ENCODE measurements around the gene S100P. TPM values are rescaled to one million over a fixed set of nuclear protein-coding genes. Genes with fewer than 3 reads are reported as not detected.

Gene S100P
- total RNA-seq, 1 donor from 2014 or later = not detected

DNA sequence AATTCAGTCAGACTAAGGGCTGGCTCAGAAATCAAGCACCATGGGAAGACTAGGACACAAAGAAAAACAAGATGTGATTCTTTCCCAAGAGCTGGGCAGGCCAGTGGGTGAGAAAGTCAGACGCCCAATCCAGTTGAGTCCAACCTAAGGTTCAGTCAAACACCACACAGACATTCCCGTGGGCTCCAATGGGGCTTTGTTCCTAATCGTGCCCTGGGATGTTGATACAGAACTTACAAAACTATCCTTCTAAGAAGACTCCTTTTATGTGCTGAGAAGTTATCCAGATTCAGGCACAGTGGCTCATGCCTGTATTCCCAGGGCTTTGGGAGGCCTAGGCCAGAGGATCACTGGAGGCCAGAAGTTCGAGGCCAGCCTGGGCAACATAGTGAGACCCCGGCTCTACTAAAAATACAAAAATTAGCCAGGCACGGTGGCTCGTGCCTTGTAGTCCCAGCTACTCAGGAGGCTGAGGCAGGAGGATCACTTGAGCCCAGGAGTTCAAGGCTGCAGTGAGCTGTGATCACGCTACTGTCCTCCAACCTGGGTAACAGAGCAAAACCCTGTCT, 26.0 kb downstream of the S100P start:
- TF ChIP-seq, protein P1, sequence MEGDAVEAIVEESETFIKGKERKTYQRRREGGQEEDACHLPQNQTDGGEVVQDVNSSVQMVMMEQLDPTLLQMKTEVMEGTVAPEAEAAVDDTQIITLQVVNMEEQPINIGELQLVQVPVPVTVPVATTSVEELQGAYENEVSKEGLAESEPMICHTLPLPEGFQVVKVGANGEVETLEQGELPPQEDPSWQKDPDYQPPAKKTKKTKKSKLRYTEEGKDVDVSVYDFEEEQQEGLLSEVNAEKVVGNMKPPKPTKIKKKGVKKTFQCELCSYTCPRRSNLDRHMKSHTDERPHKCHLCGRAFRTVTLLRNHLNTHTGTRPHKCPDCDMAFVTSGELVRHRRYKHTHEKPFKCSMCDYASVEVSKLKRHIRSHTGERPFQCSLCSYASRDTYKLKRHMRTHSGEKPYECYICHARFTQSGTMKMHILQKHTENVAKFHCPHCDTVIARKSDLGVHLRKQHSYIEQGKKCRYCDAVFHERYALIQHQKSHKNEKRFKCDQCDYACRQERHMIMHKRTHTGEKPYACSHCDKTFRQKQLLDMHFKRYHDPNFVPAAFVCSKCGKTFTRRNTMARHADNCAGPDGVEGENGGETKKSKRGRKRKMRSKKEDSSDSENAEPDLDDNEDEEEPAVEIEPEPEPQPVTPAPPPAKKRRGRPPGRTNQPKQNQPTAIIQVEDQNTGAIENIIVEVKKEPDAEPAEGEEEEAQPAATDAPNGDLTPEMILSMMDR (IDR thresholded peaks at IDR 0.05) = no peak
- intact Hi-C loops (cut with DNase I) = loop anchor here (1.0 to 5.0 kb wide), 4 partner anchors 51 to 348 kb away; partner anchors contain the start of genes GRPEL1 and TADA2B
- Histone ChIP-seq H3K36me3 (no peaks in the 10 kb centered on the region), H3K27me3 (no peaks in the 10 kb centered on the region), H3K4me3 (no peak overlapping the region), H3K9me3 (no peaks in the 10 kb centered on the region), H3K27ac (no peak overlapping the region), H3K4me1 (peaks cover 4 to 14% of the 10 kb centered on the region in 2 donors)
- no peak for DNase-seq (ENCODE audit: low spot score in 2 of 2)

DNA sequence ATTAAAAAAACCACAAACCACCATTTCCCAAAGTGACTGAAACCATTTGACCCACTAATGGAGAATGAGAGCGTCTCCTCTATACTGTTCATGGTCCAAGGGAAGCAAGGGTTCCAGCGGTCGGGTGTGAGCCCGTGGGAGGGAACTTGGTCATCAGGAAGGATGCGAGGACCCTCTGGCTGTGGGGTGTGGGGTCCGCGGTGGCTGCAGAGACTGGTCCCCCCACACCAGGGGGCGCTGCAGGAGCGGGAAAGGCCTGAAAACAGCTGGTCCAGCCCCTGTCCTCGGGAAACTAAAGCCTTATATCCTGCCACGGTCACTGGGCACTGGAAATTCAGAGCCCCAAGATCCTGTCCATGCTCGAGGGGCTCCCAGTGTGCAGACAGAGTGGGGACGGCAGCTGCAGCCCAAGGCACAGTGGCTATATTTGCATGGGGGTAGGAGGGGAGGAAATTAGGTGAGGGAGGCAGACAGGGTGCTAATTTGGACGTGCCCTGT, 26.6 kb downstream of the S100P start:
- TF ChIP-seq, protein P1 (IDR thresholded peaks at IDR 0.05) = peak; percentile 93 to 95 (median 95)
- intact Hi-C loops (cut with DNase I) = loop anchor here (1.0 to 2.0 kb wide), 2 partner anchors 51 to 154 kb away; no protein-coding TSS in a partner anchor
- no peaks in the 10 kb centered on the region for H3K9me3 ChIP-seq
- H3K4me3 ChIP-seq = peak overlapping the region in 1 of 2 donors; percentile 14
- H3K27ac ChIP-seq = no peak overlapping the region
- no peaks in the 10 kb centered on the region for H3K36me3 ChIP-seq
- peaks cover 4 to 14% of the 10 kb centered on the region in 2 donors for H3K4me1 ChIP-seq
- peak in 1 of 2 donors; percentile 89 for DNase-seq (ENCODE audit: low spot score in 2 of 2)
- H3K27me3 ChIP-seq = no peaks in the 10 kb centered on the region

DNA sequence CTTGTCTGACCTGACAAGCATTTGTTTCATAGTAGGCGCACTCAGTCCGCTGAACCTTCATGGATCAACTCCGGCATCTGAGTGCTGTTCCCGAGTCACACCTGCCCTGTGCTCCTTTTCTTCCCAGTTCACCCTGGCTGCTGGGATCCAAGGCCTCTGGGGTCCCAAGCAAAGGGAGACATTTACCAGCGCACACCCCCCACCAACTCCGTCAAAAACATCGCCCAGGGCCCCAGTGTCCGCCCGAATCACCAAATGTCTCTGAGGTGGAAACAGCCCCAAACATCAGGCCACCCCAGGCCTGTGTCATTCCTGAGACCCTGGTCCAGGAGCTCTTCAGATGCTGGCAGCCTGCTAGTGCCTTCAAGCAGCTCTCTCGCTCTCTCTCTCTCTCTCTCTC, 27.4 kb downstream of the S100P start:
- H3K36me3 ChIP-seq = no peaks in the 10 kb centered on the region
- no peaks in the 10 kb centered on the region for H3K9me3 ChIP-seq
- peaks cover 0 to 14% of the 10 kb centered on the region in 2 donors for H3K4me1 ChIP-seq
- H3K27ac ChIP-seq = no peak overlapping the region
- TF ChIP-seq, protein P1 (IDR thresholded peaks at IDR 0.05) = no peak
- no peaks in the 10 kb centered on the region for H3K27me3 ChIP-seq
- DNase-seq (ENCODE audit: low spot score in 2 of 2) = no peak
- intact Hi-C loops (cut with DNase I) = loop anchor here (2.0 kb wide), 1 partner anchor 50 kb away; no protein-coding TSS in a partner anchor
- no peak overlapping the region for H3K4me3 ChIP-seq

DNA sequence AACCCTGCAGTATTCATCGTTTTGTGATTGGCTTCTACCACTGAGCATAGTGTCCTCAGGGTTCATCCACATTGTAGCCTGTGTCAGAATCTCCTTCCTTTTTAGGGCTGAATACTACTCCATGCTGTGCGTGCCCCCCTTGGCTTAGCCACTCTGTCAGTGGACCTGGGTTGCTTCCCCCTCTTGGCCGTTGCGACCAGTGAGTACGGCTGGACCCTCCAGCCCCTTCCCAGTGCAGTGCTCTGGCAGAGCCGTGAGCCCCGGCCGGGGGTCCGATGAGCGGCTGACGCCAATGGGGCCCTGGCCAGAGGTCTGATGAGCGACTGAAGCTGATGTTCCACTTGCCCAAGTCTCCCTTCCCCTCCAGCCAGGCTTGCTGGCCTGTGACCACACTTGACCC, 29.2 kb downstream of the S100P start:
- TF ChIP-seq, protein P1 (IDR thresholded peaks at IDR 0.05) = no peak
- Histone ChIP-seq H3K27me3 (no peaks in the 10 kb centered on the region), H3K4me1 (peaks cover 0 to 5% of the 10 kb centered on the region in 2 donors), H3K27ac (no peak overlapping the region), H3K9me3 (no peaks in the 10 kb centered on the region), H3K36me3 (no peaks in the 10 kb centered on the region), H3K4me3 (no peak overlapping the region)
- intact Hi-C loops (cut with DNase I) = no loop called here
- DNase-seq (ENCODE audit: low spot score in 2 of 2) = no peak

DNA sequence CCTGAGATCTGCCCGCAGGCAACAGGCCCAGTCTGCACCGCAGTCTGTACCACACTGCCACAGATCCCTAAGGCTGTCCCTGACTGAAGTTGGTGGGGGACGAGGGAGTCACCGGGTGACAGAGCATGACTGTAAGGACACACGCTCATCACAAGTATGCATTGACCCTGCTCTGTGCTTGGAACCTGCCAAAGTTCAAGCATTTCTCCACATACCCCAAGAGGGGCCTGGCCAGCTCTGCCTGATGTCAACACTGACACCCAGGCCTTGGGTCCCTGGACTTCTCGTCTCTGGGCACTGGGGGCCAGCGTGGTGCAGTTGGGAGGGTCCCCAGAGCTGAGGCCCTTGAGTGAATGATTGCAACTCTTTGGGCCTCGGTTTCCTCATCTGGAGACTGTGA, 30.2 kb downstream of the S100P start:
- H3K27me3 ChIP-seq = no peaks in the 10 kb centered on the region
- no peak overlapping the region for H3K27ac ChIP-seq
- H3K4me3 ChIP-seq = no peak overlapping the region
- H3K4me1 ChIP-seq = peaks cover 0 to 2% of the 10 kb centered on the region in 2 donors
- no peaks in the 10 kb centered on the region for H3K36me3 ChIP-seq
- H3K9me3 ChIP-seq = no peaks in the 10 kb centered on the region
- TF ChIP-seq, protein P1 (IDR thresholded peaks at IDR 0.05) = no peak
- no peak for DNase-seq (ENCODE audit: low spot score in 2 of 2)
- intact Hi-C loops (cut with DNase I) = no loop called here
